ENCODE data around the gene SLF1. TPM values are rescaled to one million over a fixed set of nuclear protein-coding genes. Genes with fewer than 3 reads are reported as not detected.

The SLF1 gene
- total RNA-seq, 1 donor from 2014 or later, result 5.3 TPM

- H3K4me3 Mint-ChIP-seq (ENCODE audit: unreplicated experiment), result no peak overlapping the region
- DNase-seq (ENCODE audit: low read depth), result no peak
- H3K9me3 ChIP-seq (ENCODE audit: insufficient read depth, low read depth, low read length), result no peaks in the 10 kb centered on the region
- no peak overlapping the region for H3K4me3 ChIP-seq (ENCODE audit: insufficient read depth, low read depth, low read length)
- no peaks in the 10 kb centered on the region for H3K36me3 Mint-ChIP-seq (ENCODE audit: low read depth, unreplicated experiment)
- no peak overlapping the region for H2AFZ ChIP-seq (ENCODE audit: low read depth, low read length)
- no peak overlapping the region for H3K4me2 ChIP-seq (ENCODE audit: low read length)
- H3K27me3 Mint-ChIP-seq (ENCODE audit: low read depth, unreplicated experiment), result no peaks in the 10 kb centered on the region
- H3K9ac ChIP-seq (ENCODE audit: low read length), result no peak overlapping the region
- no peaks in the 10 kb centered on the region for H3K4me1 ChIP-seq (ENCODE audit: insufficient read depth, low read length)
- H3K79me2 ChIP-seq (ENCODE audit: insufficient read depth, low read length), result no peaks in the 10 kb centered on the region
- H3K27me3 ChIP-seq (ENCODE audit: insufficient read depth, low read length), result no peaks in the 10 kb centered on the region
- no peak for FAIRE-seq
- peaks cover 1% of the 10 kb centered on the region for H3K4me1 Mint-ChIP-seq (ENCODE audit: low read depth, unreplicated experiment)
- no peaks in the 10 kb centered on the region for H4K20me1 ChIP-seq (ENCODE audit: insufficient read depth, low read length)
- H3K27ac Mint-ChIP-seq (ENCODE audit: unreplicated experiment), result no peak overlapping the region
- H3K27ac ChIP-seq (ENCODE audit: low read depth, low read length), result no peak overlapping the region
- H3K36me3 ChIP-seq (ENCODE audit: insufficient read depth, low read length), result no peaks in the 10 kb centered on the region
- H3K9me3 Mint-ChIP-seq (ENCODE audit: unreplicated experiment), result no peaks in the 10 kb centered on the region
- TF ChIP-seq EZH2 (IDR thresholded peaks at IDR 0.05; ENCODE audit: insufficient read depth, low read length) (no peak), CTCF (IDR thresholded peaks at IDR 0.05; ENCODE audit: insufficient read depth, low read depth, low read length) (no peak)
Measured at GRCh38 chr5:94700592-94700991, 82.1 kb downstream of the SLF1 start.

GRCh38 chr5:94702729-94703128 lies 84.3 kb downstream of the SLF1 start:
- no peaks in the 10 kb centered on the region for H4K20me1 ChIP-seq (ENCODE audit: insufficient read depth, low read length)
- peaks cover 1% of the 10 kb centered on the region for H3K4me1 Mint-ChIP-seq (ENCODE audit: low read depth, unreplicated experiment)
- no peaks in the 10 kb centered on the region for H3K79me2 ChIP-seq (ENCODE audit: insufficient read depth, low read length)
- TF ChIP-seq CTCF (IDR thresholded peaks at IDR 0.05; ENCODE audit: insufficient read depth, low read depth, low read length) (no peak), EZH2 (IDR thresholded peaks at IDR 0.05; ENCODE audit: insufficient read depth, low read length) (no peak)
- H3K9me3 Mint-ChIP-seq (ENCODE audit: unreplicated experiment), result no peaks in the 10 kb centered on the region
- FAIRE-seq, result no peak
- no peak overlapping the region for H3K4me3 Mint-ChIP-seq (ENCODE audit: unreplicated experiment)
- H3K27ac Mint-ChIP-seq (ENCODE audit: unreplicated experiment), result no peak overlapping the region
- H3K27me3 ChIP-seq (ENCODE audit: insufficient read depth, low read length), result no peaks in the 10 kb centered on the region
- no peak overlapping the region for H3K9ac ChIP-seq (ENCODE audit: low read length)
- no peak for DNase-seq (ENCODE audit: low read depth)
- H3K4me3 ChIP-seq (ENCODE audit: insufficient read depth, low read depth, low read length), result no peak overlapping the region
- no peaks in the 10 kb centered on the region for H3K36me3 Mint-ChIP-seq (ENCODE audit: low read depth, unreplicated experiment)
- no peaks in the 10 kb centered on the region for H3K4me1 ChIP-seq (ENCODE audit: insufficient read depth, low read length)
- H3K27ac ChIP-seq (ENCODE audit: low read depth, low read length), result no peak overlapping the region
- no peaks in the 10 kb centered on the region for H3K9me3 ChIP-seq (ENCODE audit: insufficient read depth, low read depth, low read length)
- H3K27me3 Mint-ChIP-seq (ENCODE audit: low read depth, unreplicated experiment), result no peaks in the 10 kb centered on the region
- H2AFZ ChIP-seq (ENCODE audit: low read depth, low read length), result no peak overlapping the region
- no peak overlapping the region for H3K4me2 ChIP-seq (ENCODE audit: low read length)
- H3K36me3 ChIP-seq (ENCODE audit: insufficient read depth, low read length), result no peaks in the 10 kb centered on the region

- H3K27ac Mint-ChIP-seq (ENCODE audit: unreplicated experiment), result no peak overlapping the region
- TF ChIP-seq EZH2 (IDR thresholded peaks at IDR 0.05; ENCODE audit: insufficient read depth, low read length) (no peak), CTCF (IDR thresholded peaks at IDR 0.05; ENCODE audit: insufficient read depth, low read depth, low read length) (no peak)
- H3K9me3 Mint-ChIP-seq (ENCODE audit: unreplicated experiment), result no peaks in the 10 kb centered on the region
- H2AFZ ChIP-seq (ENCODE audit: low read depth, low read length), result no peak overlapping the region
- no peak overlapping the region for H3K9ac ChIP-seq (ENCODE audit: low read length)
- no peaks in the 10 kb centered on the region for H3K79me2 ChIP-seq (ENCODE audit: insufficient read depth, low read length)
- DNase-seq (ENCODE audit: low read depth), result no peak
- no peak overlapping the region for H3K27ac ChIP-seq (ENCODE audit: low read depth, low read length)
- no peak overlapping the region for H3K4me3 ChIP-seq (ENCODE audit: insufficient read depth, low read depth, low read length)
- no peak overlapping the region for H3K4me3 Mint-ChIP-seq (ENCODE audit: unreplicated experiment)
- no peaks in the 10 kb centered on the region for H3K36me3 ChIP-seq (ENCODE audit: insufficient read depth, low read length)
- H4K20me1 ChIP-seq (ENCODE audit: insufficient read depth, low read length), result no peaks in the 10 kb centered on the region
- no peaks in the 10 kb centered on the region for H3K27me3 Mint-ChIP-seq (ENCODE audit: low read depth, unreplicated experiment)
- no peaks in the 10 kb centered on the region for H3K27me3 ChIP-seq (ENCODE audit: insufficient read depth, low read length)
- no peaks in the 10 kb centered on the region for H3K36me3 Mint-ChIP-seq (ENCODE audit: low read depth, unreplicated experiment)
- no peaks in the 10 kb centered on the region for H3K4me1 ChIP-seq (ENCODE audit: insufficient read depth, low read length)
- peaks cover 1% of the 10 kb centered on the region for H3K4me1 Mint-ChIP-seq (ENCODE audit: low read depth, unreplicated experiment)
- FAIRE-seq, result no peak
- H3K9me3 ChIP-seq (ENCODE audit: insufficient read depth, low read depth, low read length), result no peaks in the 10 kb centered on the region
- H3K4me2 ChIP-seq (ENCODE audit: low read length), result no peak overlapping the region
Measured at GRCh38 chr5:94705427-94705826, 87.0 kb downstream of the SLF1 start.
